GM19023 (cell line): ENCODE measurements around the gene BLVRB.
"Not testable (repeated sequence)": the region's sequence is repeated elsewhere in the genome, so short reads cannot be mapped to it uniquely, and the experiment has no call there.

Experiments
- ATAC-seq: cut with Tn5 transposase; IDR thresholded peaks from one replicate; pipeline ENCODE4 v1.9.1; 2021; ENCODE audit warnings: mild to moderate bottlenecking, moderate library complexity; ENCODE audit not compliant: unreplicated experiment

Gene BLVRB

GRCh38 chr19:40452016-40452415 is 13.5 kb downstream of the BLVRB start:
- ATAC-seq: no peak

- ATAC-seq: no peak
Observed at GRCh38 chr19:40450664-40451063, 14.9 kb downstream of the BLVRB start.

DNA sequence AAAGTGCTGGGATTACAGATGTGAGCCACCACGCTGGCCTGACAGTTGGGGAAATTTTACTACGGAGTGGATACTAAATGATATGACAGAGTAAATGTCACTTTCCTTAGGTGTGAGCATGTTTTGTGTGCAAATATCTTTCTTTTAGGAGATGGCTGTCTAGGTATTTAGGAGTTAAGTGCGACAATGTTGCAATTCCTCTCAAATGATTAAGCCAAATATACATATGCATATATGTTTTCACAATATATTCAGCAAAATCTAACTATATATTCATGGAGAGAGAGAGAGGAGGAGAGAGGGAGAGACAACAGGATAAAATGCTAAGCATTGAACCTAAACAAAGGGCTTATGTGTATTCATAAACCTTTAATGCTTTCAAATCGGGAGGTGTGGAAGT is 16.0 kb downstream of the BLVRB start:
- no peak for ATAC-seq

GRCh38 chr19:40446263-40446784 is 19.2 kb downstream of the BLVRB start:
- ATAC-seq: no peak

GRCh38 chr19:40445780-40446262 is 19.7 kb downstream of the BLVRB start:
- no peak for ATAC-seq

DNA sequence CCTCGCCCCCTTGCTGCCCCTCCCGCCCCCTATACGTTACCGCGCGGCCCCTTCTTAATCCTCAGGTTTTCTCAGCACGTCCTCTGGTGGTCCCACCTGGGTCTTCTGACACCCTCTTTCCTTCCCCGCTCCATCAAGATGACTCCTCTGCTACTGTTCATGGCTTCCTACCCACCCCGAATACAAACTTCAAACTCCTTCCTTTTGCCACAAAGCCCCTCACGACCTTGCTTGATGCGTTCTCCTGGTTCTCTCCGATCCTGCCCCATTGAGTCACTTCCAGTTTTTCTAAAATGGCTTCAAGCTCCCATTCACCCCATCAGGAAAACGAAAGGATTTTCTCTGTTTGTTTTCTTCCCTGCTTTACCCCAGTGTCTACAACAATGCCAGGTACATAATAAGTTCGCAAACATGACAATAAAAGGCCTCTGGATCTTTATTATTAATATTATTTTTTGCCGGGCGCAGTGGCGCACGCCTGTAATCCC is 20.7 kb downstream of the BLVRB start:
- ATAC-seq: no peak

GRCh38 chr19:40444000-40444824 is 21.3 kb downstream of the BLVRB start, which contains the start of gene SERTAD3:
TSS of gene SERTAD3 (minus strand) at chr19:40444335. CDS start at chr19:40442080, 2,255 bp downstream.
- ATAC-seq: peak; percentile 69

GRCh38 chr19:40443131-40443999 is 22.2 kb downstream of the BLVRB start:
- ATAC-seq: peak; percentile 64

- no peak for ATAC-seq
Observed at GRCh38 chr19:40442328-40443130, 23.0 kb downstream of the BLVRB start.

DNA sequence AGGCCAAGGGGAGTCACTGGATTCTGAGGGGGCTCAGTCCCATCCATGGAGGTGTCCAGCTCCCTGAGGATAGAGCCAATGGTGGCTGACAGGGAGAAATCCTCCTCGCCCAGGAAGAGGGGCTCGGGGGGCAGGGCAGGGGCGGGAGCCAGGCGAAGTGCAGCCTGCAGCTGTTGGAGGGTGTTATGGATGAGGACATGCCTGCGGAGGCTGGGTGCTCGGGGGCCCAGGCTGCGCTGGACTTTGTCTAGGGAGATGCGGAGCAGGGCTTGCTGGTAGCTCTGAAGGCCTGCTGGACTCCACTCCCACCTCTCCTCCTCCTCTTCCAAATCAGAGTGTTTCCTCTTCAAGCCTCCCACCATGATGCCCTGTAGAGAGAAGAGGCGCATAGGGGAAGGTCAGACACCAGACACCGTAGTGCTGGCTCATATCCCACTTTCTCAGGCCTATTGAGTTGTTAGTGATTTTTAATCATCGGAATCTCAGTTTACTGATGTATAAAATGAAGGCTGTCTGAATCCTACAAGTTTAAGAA is 23.8 kb downstream of the BLVRB start:
- no peak for ATAC-seq

DNA sequence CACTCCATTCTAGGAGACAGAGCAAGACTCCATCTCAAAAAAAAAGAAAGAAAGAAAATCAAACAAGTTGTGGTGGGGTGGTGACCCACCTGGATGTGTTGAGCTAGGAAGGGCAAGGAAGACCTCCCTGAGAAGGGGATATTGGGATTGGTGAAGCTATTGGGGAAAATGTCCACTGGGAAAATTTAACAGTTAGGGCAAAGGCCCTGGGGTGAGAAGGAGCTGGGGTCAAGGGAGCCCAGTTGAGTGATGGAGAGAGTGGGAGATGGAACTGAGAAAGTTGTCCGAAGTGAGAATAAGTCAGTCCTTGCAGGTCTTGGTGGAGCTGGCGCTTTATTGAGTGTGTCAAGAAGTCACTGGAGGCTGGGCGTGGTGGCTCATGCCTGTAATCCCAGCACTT is 27.3 kb downstream of the BLVRB start:
- ATAC-seq: no peak

DNA sequence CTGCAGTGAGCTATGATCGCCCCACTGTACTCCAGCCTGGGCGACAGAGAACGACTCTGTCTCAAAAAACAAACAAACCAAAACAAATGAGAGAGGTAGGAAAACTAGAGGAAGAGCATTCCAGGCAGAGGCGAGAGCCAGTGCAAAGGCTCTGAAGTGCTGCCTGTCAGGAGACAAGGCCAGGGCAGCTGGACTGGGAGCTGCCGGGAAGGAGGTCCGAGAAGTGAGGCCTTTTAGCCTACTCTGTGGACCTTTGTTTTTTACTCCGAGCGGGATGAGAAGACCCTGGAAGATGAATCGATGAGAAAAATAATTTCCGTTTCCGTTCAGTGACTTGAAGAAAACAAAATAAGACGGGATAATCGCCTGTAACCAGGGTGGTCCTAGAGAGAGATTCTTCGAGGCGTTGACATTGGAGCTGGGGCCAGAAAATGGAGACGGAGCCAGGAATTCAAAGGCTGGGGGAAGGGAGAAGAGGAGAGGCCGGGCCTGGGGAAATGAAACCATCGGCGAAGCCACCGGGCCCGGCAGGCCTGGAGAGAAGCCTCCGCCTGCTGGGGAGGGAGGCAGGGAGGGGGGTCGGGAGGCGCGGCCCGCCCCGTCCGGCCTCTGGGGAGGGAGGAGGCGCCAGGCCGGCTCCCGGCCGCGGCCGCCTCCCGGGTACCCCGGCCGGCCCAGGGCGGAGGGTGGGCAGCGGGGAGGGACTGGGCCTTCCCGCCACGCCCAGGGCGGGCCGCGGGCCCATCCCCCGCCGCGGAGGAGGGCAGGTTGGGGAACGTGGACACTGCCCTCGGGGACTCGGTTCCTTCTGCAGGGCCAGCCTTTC is 31.9 kb downstream of the BLVRB start:
- ATAC-seq: peak; percentile 52

- ATAC-seq: not testable (repeated sequence)
Observed at GRCh38 chr19:40432760-40433159, 32.8 kb downstream of the BLVRB start.

- ATAC-seq: no peak
Observed at GRCh38 chr19:40431698-40432097, 33.8 kb downstream of the BLVRB start.

- not testable (repeated sequence) for ATAC-seq
Observed at GRCh38 chr19:40430242-40430641, 35.3 kb downstream of the BLVRB start.

- ATAC-seq: not testable (repeated sequence)
Observed at GRCh38 chr19:40428197-40428596, 37.3 kb downstream of the BLVRB start.

GRCh38 chr19:40425450-40426287 is 39.9 kb downstream of the BLVRB start, which contains the start of gene SERTAD1:
TSS of gene SERTAD1 (minus strand) at chr19:40425992. CDS start at chr19:40423546, 2,446 bp downstream.
- ATAC-seq: peak; percentile 83
